ENCODE data around the gene SOBP. TPM values are rescaled to one million over a fixed set of nuclear protein-coding genes. Genes with fewer than 3 reads are reported as not detected.

Gene SOBP
- total and polyA plus RNA-seq, 2 donors (not counting 3 experiments of a cell fraction or from before 2014, with no cell fraction given): 0.35 to 6.6 TPM

GRCh38 chr6:107604549-107604948 lies 114.6 kb downstream of the SOBP start:
- no peak for FAIRE-seq
- BruUV-seq (replicated peaks): no TSS peak
- no peak overlapping the region for H3K27ac ChIP-seq (ENCODE audit: insufficient read depth, low read depth, low read length)
- no peak overlapping the region for H3K4me3 ChIP-seq (replicated peaks in 1 of 3; ENCODE audit: insufficient read depth in 1 of 3, low read depth in 1 of 3, low read length in 3 of 3)
- DNase-seq (ENCODE audit: low read depth, low spot score): no peak
- no peaks in the 10 kb centered on the region for H3K79me2 ChIP-seq (ENCODE audit: control insufficient read depth, insufficient read depth, low read length)
- no peaks in the 10 kb centered on the region for H3K9me3 ChIP-seq (replicated peaks; ENCODE audit: control insufficient read depth, insufficient read depth, low read length)
- ChIA-PET POLR2A (no interaction called here), CTCF (no interaction called here)
- no peaks in the 10 kb centered on the region for H4K20me1 ChIP-seq (replicated peaks; ENCODE audit: control insufficient read depth, extremely low read depth, insufficient read depth, low read length)
- no peaks in the 10 kb centered on the region for H3K27me3 ChIP-seq (ENCODE audit: control insufficient read depth in 2 of 2, insufficient read depth in 2 of 2, low read length in 2 of 2)
- no peak overlapping the region for H3K4me2 ChIP-seq (ENCODE audit: insufficient read depth, low read length)
- TF ChIP-seq POLR2A (IDR thresholded peaks at IDR 0.05; ENCODE audit: low read depth, low read length) (no peak), POLR2AphosphoS5 (IDR thresholded peaks at IDR 0.05; ENCODE audit: insufficient read depth, low read depth, low read length) (no peak), FOS (IDR thresholded peaks at IDR 0.05; ENCODE audit: borderline replicate concordance, insufficient read depth, low read length) (no peak), JUN (IDR thresholded peaks at IDR 0.05; ENCODE audit: borderline replicate concordance, insufficient read depth, insufficient read length, low read depth) (no peak), EZH2 (IDR thresholded peaks at IDR 0.05; ENCODE audit: borderline replicate concordance, low read depth, low read length, severe bottlenecking) (no peak), MYC (IDR thresholded peaks at IDR 0.05; ENCODE audit: low read depth, low read length) (no peak), GATA2 (IDR thresholded peaks at IDR 0.05; ENCODE audit: insufficient read depth, insufficient read length, low read depth, low read length) (no peak), MAX (IDR thresholded peaks at IDR 0.05; ENCODE audit: insufficient read depth, insufficient read length) (no peak)
- TF ChIP-seq, protein P1, sequence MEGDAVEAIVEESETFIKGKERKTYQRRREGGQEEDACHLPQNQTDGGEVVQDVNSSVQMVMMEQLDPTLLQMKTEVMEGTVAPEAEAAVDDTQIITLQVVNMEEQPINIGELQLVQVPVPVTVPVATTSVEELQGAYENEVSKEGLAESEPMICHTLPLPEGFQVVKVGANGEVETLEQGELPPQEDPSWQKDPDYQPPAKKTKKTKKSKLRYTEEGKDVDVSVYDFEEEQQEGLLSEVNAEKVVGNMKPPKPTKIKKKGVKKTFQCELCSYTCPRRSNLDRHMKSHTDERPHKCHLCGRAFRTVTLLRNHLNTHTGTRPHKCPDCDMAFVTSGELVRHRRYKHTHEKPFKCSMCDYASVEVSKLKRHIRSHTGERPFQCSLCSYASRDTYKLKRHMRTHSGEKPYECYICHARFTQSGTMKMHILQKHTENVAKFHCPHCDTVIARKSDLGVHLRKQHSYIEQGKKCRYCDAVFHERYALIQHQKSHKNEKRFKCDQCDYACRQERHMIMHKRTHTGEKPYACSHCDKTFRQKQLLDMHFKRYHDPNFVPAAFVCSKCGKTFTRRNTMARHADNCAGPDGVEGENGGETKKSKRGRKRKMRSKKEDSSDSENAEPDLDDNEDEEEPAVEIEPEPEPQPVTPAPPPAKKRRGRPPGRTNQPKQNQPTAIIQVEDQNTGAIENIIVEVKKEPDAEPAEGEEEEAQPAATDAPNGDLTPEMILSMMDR (IDR thresholded peaks at IDR 0.05; ENCODE audit: extremely low read depth in 1 of 2, insufficient read depth in 1 of 2, low read depth in 1 of 2, low read length in 2 of 2): no peak
- no peak overlapping the region for H3K9ac ChIP-seq (replicated peaks; ENCODE audit: extremely low read depth, insufficient read depth, low read length)
- H3K36me3 ChIP-seq (ENCODE audit: control insufficient read depth in 2 of 2, extremely low read depth in 1 of 2, insufficient read depth in 2 of 2, low read length in 2 of 2): no peaks in the 10 kb centered on the region
- H3K4me1 ChIP-seq (ENCODE audit: control insufficient read depth, extremely low read depth, insufficient read depth, low read length): peaks cover 12% of the 10 kb centered on the region
- no peaks in the 10 kb centered on the region for H3K9me1 ChIP-seq (replicated peaks; ENCODE audit: control insufficient read depth, extremely low read depth, insufficient read depth, low read length)
- no peak overlapping the region for H2AFZ ChIP-seq (ENCODE audit: low read depth, low read length)
- dilution Hi-C loops (cut with MboI; ENCODE audit: extremely low pct_ligation_motif_present, low sequenced_read_pairs) (no loop called here), intact Hi-C loops (cut with micrococcal nuclease) (loop anchor here (5.0 kb wide), 2 partner anchors 63 to 112 kb away; partner anchors contain the start of gene SOBP)
